Caco-2 (cell line): ENCODE results near the gene NINJ2. TPM values are rescaled to one million over a fixed set of nuclear protein-coding genes. Genes with fewer than 3 reads are reported as not detected.

Experiments
- BruUV-seq: library from RNA; stranded (reverse); fragments of 400-500 nt; replicated peaks from 2 replicates; lab custom pipeline; 2021; lab: Mats Ljungman, UMichigan
- CTCF ChIA-PET: fragments of 300-600 bp; sonication (Branson Sonifier 250); formaldehyde crosslinking; loops from one replicate; lab custom pipeline; 2022; ENCODE audit warnings: antibody characterized with exemption; lab: Charles Lee
- POLR2A ChIA-PET: fragments of 300-600 bp; sonication (Branson Sonifier 250); formaldehyde crosslinking; loops from one replicate; lab custom pipeline; 2022; ENCODE audit warnings: antibody characterized with exemption; lab: Charles Lee
- DNase-seq, 2 experiments: peaks; one replicate each; pipeline versions ENCODE4 v3.0.0 to v3.0.0-alpha.2; 2020 to 2022
- H3K27me3 ChIP-seq: replicated peaks from 2 replicates; pipeline ENCODE4 v1.6.0; 2011; ENCODE audit warnings: low read length; ENCODE audit not compliant: control insufficient read depth, insufficient read depth
- H3K36me3 ChIP-seq: 2 replicates; pipeline ENCODE4 v1.5.1; 2011; ENCODE audit warnings: low read length; ENCODE audit not compliant: control insufficient read depth, insufficient read depth
- H3K4me1 ChIP-seq: fragments of 250-450 bp; sonication (Bioruptor Pico); 2 replicates; pipeline ENCODE4 v1.5.1; 2020; ENCODE audit warnings: mild to moderate bottlenecking
- H3K4me3 ChIP-seq: 2 replicates; pipeline ENCODE4 v1.5.1; 2011; ENCODE audit warnings: low read depth, mild to moderate bottlenecking, control low read depth, low read length
- H3K9me3 ChIP-seq: fragments of 250-450 bp; sonication (Bioruptor Pico); 2 replicates; pipeline ENCODE4 v1.5.1; 2020; ENCODE audit warnings: mild to moderate bottlenecking, moderate library complexity
- H3K27ac Mint-ChIP-seq: one replicate; pipeline ENCODE4 v1.8.0; 2022; ENCODE audit warnings: mixed read lengths; ENCODE audit not compliant: unreplicated experiment
- H3K27me3 Mint-ChIP-seq: one replicate; pipeline ENCODE4 v1.8.0; 2022; ENCODE audit warnings: mixed read lengths; ENCODE audit not compliant: insufficient read depth, unreplicated experiment
- H3K36me3 Mint-ChIP-seq: one replicate; pipeline ENCODE4 v1.8.0; 2022; ENCODE audit warnings: mild to moderate bottlenecking, mixed read lengths; ENCODE audit not compliant: insufficient read depth, unreplicated experiment
- H3K4me1 Mint-ChIP-seq: one replicate; pipeline ENCODE4 v1.8.0; 2022; ENCODE audit warnings: low read depth, mixed read lengths; ENCODE audit not compliant: unreplicated experiment
- H3K4me3 Mint-ChIP-seq: one replicate; pipeline ENCODE4 v1.8.0; 2022; ENCODE audit warnings: mild to moderate bottlenecking, moderate library complexity, mixed read lengths; ENCODE audit not compliant: unreplicated experiment
- H3K9me3 Mint-ChIP-seq: one replicate; pipeline ENCODE4 v1.8.0; 2022; ENCODE audit warnings: mixed read lengths; ENCODE audit not compliant: unreplicated experiment
- CTCF ChIP-seq, 2 experiments: fragments of 200-600 bp in 1 of 2; IDR thresholded peaks; 1 replicate in 1 of 2; 2 replicates in 1 of 2; pipeline versions ENCODE4 v1.5.1 to v1.8.0; 2011 to 2022; ENCODE audit warnings: antibody characterized with exemption in 1 of 2, control low read depth in 1 of 2, inconsistent platforms in 1 of 2, low read depth in 1 of 2, low read length in 1 of 2, mild to moderate bottlenecking in 1 of 2, moderate library complexity in 1 of 2; ENCODE audit not compliant: insufficient read depth in 1 of 2, severe bottlenecking in 1 of 2, unreplicated experiment in 1 of 2
- intact Hi-C: fragments of 100-400 bp; cut with micrococcal nuclease; formaldehyde crosslinking; loops from one replicate; pipeline ENCODE4 v1.10.0; 2022; ENCODE audit not compliant: unreplicated experiment
- total RNA-seq: library from RNA; stranded (reverse); gene quantifications from 2 replicates; pipeline ENCODE4 v1.2.3, GENCODE V29; 2022

Gene NINJ2
- total RNA-seq, 1 experiment from 2014 or later, result 7.0 TPM

- BruUV-seq, result no TSS peak
- Mint-ChIP-seq H3K36me3 (peaks cover 25% of the 10 kb centered on the region), H3K4me3 (no peak overlapping the region), H3K4me1 (peaks cover 42% of the 10 kb centered on the region), H3K27me3 (no peaks in the 10 kb centered on the region), H3K9me3 (peaks cover 10% of the 10 kb centered on the region), H3K27ac (no peak overlapping the region)
- ChIA-PET CTCF (no interaction called here), POLR2A (no interaction called here)
- TF ChIP-seq CTCF (IDR thresholded peaks at IDR 0.05; ENCODE audit: insufficient read depth in 1 of 2, low read depth in 1 of 2, low read length in 1 of 2, severe bottlenecking in 1 of 2, unreplicated experiment in 1 of 2), result no peak
- peaks cover 75% of the 10 kb centered on the region for H3K4me1 ChIP-seq
- H3K36me3 ChIP-seq, result no peaks in the 10 kb centered on the region
- H3K4me3 ChIP-seq, result no peak overlapping the region
- no peaks in the 10 kb centered on the region for H3K9me3 ChIP-seq
- DNase-seq, result no peak
- H3K27me3 ChIP-seq, result no peaks in the 10 kb centered on the region
- intact Hi-C loops, result no loop called here
Measured at GRCh38 chr12:517538-517937, 145.7 kb downstream of the NINJ2 start.

Other genes starting within 250 kb of the NINJ2 start
- 77.9 and 78.1 TPM in 2 replicates for gene B4GALNT3, start 203.5 kb downstream of the NINJ2 start, total RNA-seq
- 206 and 224 TPM in 2 replicates for gene WNK1, start 89.1 kb upstream of the NINJ2 start, total RNA-seq